NCI-H460 (cell line): ENCODE data around the gene RECK. TPM values are rescaled to one million over a fixed set of nuclear protein-coding genes. Genes with fewer than 3 reads are reported as not detected.
"Not testable (repeated sequence)": the region's sequence is repeated elsewhere in the genome, so short reads cannot be mapped to it uniquely, and the experiment has no call there.

Source experiments
- DNase-seq: peaks from one replicate; pipeline ENCODE4 v3.0.0-alpha.2; 2016; ENCODE audit warnings: low read depth; ENCODE audit errors: extremely low read depth
- total RNA-seq: library from RNA; depleted of rRNA; stranded (reverse); fragments of >200 nt; shearing (Covaris generic); gene quantifications from 2 replicates; pipeline ENCODE4 v1.2.3, GENCODE V29; 2014

The RECK gene
- total RNA-seq, 1 experiment from 2014 or later = 6.0 TPM

GRCh38 chr9:36109071-36109470 is 72.4 kb downstream of the RECK start:
- DNase-seq = no peak

- no peak for DNase-seq
Measured at GRCh38 chr9:36110434-36110833, 73.7 kb downstream of the RECK start.

GRCh38 chr9:36112516-36112915 is 75.8 kb downstream of the RECK start:
- no peak for DNase-seq

GRCh38 chr9:36113999-36114398 is 77.3 kb downstream of the RECK start:
- DNase-seq = no peak

GRCh38 chr9:36116593-36116992 is 79.9 kb downstream of the RECK start:
- no peak for DNase-seq

- no peak for DNase-seq
Measured at GRCh38 chr9:36118201-36118600, 81.5 kb downstream of the RECK start.

GRCh38 chr9:36118706-36119105 is 82.0 kb downstream of the RECK start:
- DNase-seq = no peak

GRCh38 chr9:36119476-36119875 is 82.8 kb downstream of the RECK start:
- DNase-seq = no peak

GRCh38 chr9:36120705-36121104 is 84.0 kb downstream of the RECK start:
- DNase-seq = no peak

- no peak for DNase-seq
Measured at GRCh38 chr9:36121971-36122370, 85.3 kb downstream of the RECK start.

- DNase-seq = no peak
Measured at GRCh38 chr9:36123515-36123914, 86.8 kb downstream of the RECK start.

- no peak for DNase-seq
Measured at GRCh38 chr9:36125062-36125855, 88.5 kb downstream of the RECK start.

- DNase-seq = no peak
Measured at GRCh38 chr9:36126016-36126730, 89.5 kb downstream of the RECK start.

GRCh38 chr9:36127652-36128244 is 91.0 kb downstream of the RECK start:
- no peak for DNase-seq

- DNase-seq = no peak
Measured at GRCh38 chr9:36128349-36128748, 91.6 kb downstream of the RECK start.

- DNase-seq = no peak
Measured at GRCh38 chr9:36129139-36129538, 92.4 kb downstream of the RECK start.

GRCh38 chr9:36131666-36132065 is 95.0 kb downstream of the RECK start:
- not testable (repeated sequence) for DNase-seq

- no peak for DNase-seq
Measured at GRCh38 chr9:36132086-36132485, 95.4 kb downstream of the RECK start.

- DNase-seq = no peak
Measured at GRCh38 chr9:36134761-36135505, 98.2 kb downstream of the RECK start.

- no peak for DNase-seq
Measured at GRCh38 chr9:36135741-36136271, 99.1 kb downstream of the RECK start.
